PC-9 (cell line): ENCODE results near the gene PCDHGB1. TPM values are rescaled to one million over a fixed set of nuclear protein-coding genes. Genes with fewer than 3 reads are reported as not detected.
"Not testable (repeated sequence)": the region's sequence is repeated elsewhere in the genome, so short reads cannot be mapped to it uniquely, and the experiment has no call there.

Source experiments
- BruUV-seq: library from RNA; stranded (reverse); fragments of 400-500 nt; replicated peaks from 2 replicates; lab custom pipeline; 2021; lab: Mats Ljungman, UMichigan
- CTCF ChIA-PET: fragments of 300-600 bp; sonication (Branson Sonifier 250); formaldehyde crosslinking; loops from one replicate; lab custom pipeline; 2022; ENCODE audit warnings: antibody characterized with exemption; lab: Charles Lee
- POLR2A ChIA-PET: fragments of 300-600 bp; sonication (Branson Sonifier 250); formaldehyde crosslinking; loops from one replicate; lab custom pipeline; 2022; ENCODE audit warnings: antibody characterized with exemption; ENCODE audit not compliant: unreplicated experiment; lab: Charles Lee
- DNase-seq, 2 experiments: peaks; one replicate each; pipeline versions ENCODE4 v3.0.0 to v3.0.0-alpha.2; 2015 to 2022; ENCODE audit warnings: mixed read lengths in 1 of 2
- H2AFZ ChIP-seq: fragments of 200-600 bp; sonication (generic); 2 replicates; pipeline ENCODE4 v1.8.1; 2017; ENCODE audit warnings: antibody characterized with exemption
- H3F3A ChIP-seq: fragments of 200-600 bp; sonication (generic); 2 replicates; pipeline ENCODE4 v1.8.1; 2017; ENCODE audit warnings: antibody characterized with exemption, mild to moderate bottlenecking, low read depth; ENCODE audit not compliant: insufficient read depth
- H3K27ac ChIP-seq: fragments of 200-600 bp; sonication (generic); 2 replicates; pipeline ENCODE4 v1.6.1; 2016; ENCODE audit warnings: mixed run types
- H3K27me3 ChIP-seq: fragments of 200-600 bp; sonication (generic); 2 replicates; pipeline ENCODE4 v1.6.1; 2016; ENCODE audit warnings: low read depth, mixed run types; ENCODE audit not compliant: insufficient read depth
- H3K36me3 ChIP-seq: fragments of 200-600 bp; sonication (generic); 2 replicates; pipeline ENCODE4 v1.6.1; 2016; ENCODE audit warnings: low read depth, mixed run types
- H3K4me1 ChIP-seq: fragments of 200-600 bp; sonication (generic); replicated peaks from 2 replicates; pipeline ENCODE4 v1.6.1; 2016; ENCODE audit warnings: mixed run types; ENCODE audit not compliant: insufficient read depth
- H3K4me2 ChIP-seq: fragments of 200-600 bp; sonication (generic); 2 replicates; pipeline ENCODE4 v1.6.1; 2017; ENCODE audit warnings: mixed run types
- H3K4me3 ChIP-seq: fragments of 200-600 bp; sonication (generic); 2 replicates; pipeline ENCODE4 v1.6.1; 2016; ENCODE audit warnings: mixed run types
- H3K79me2 ChIP-seq: fragments of 200-600 bp; sonication (generic); 2 replicates; pipeline ENCODE4 v1.6.1; 2017; ENCODE audit warnings: low read depth, mixed run types
- H3K9me2 ChIP-seq: fragments of 200-600 bp; sonication (generic); 2 replicates; pipeline ENCODE4 v1.8.1; 2017; ENCODE audit warnings: mild to moderate bottlenecking; ENCODE audit not compliant: insufficient read depth
- H3K9me3 ChIP-seq: fragments of 200-600 bp; sonication (generic); 2 replicates; pipeline ENCODE4 v1.8.1; 2016; ENCODE audit warnings: low read depth; ENCODE audit not compliant: insufficient read depth
- H4K20me1 ChIP-seq: fragments of 200-600 bp; sonication (generic); 2 replicates; pipeline ENCODE4 v1.8.1; 2017; ENCODE audit not compliant: insufficient read depth
- CTCF ChIP-seq: fragments of 200-600 bp; sonication (generic); conservative IDR thresholded peaks from 2 replicates; pipeline ENCODE4 v1.6.1; 2017; ENCODE audit warnings: mixed run types, antibody characterized with exemption, mild to moderate bottlenecking, moderate library complexity
- EZH2 ChIP-seq: fragments of 200-600 bp; sonication (generic); IDR thresholded peaks from 2 replicates; pipeline ENCODE4 v1.8.0; 2017; ENCODE audit warnings: antibody characterized with exemption, low read depth
- intact Hi-C: fragments of 100-400 bp; cut with micrococcal nuclease; formaldehyde crosslinking; loops from one replicate; pipeline ENCODE4 v1.10.0; 2022; ENCODE audit not compliant: unreplicated experiment
- total RNA-seq: library from RNA; stranded (reverse); gene quantifications from 2 replicates; pipeline ENCODE4 v1.2.3, GENCODE V29; 2021

The PCDHGB1 gene
- total RNA-seq, 1 experiment from 2014 or later = not detected

- Histone ChIP-seq H3K79me2 (no peaks in the 10 kb centered on the region), H2AFZ (no peak within 1 kb of the TSS; the same call in 1 of the 2 replicates), H3K4me3 (no peak within 1 kb of the TSS), H3K9me3 (peaks cover 4% of the 10 kb centered on the region; the same call in 1 of the 2 replicates), H3K27ac (no peak within 1 kb of the TSS), H3K9me2 (no peaks in the 10 kb centered on the region), H4K20me1 (no peaks in the 10 kb centered on the region), H3K4me2 (no peak within 1 kb of the TSS), H3F3A (no peaks in the 10 kb centered on the region), H3K4me1 (0 out of 2 replicates have a peak, but pooled peaks cover 5% of the 10 kb centered on the region), H3K27me3 (no peaks in the 10 kb centered on the region), H3K36me3 (no peaks in the 10 kb centered on the region)
- ChIA-PET POLR2A (interaction anchor here (0.7 kb wide), 1 partner anchor 74 kb away, joined by 3 read pairs; the partner anchor contains the start of gene PCDHGA10), CTCF (interaction anchor here (0.6 kb wide), 1 partner anchor 183 kb away, joined by 3 read pairs; no protein-coding TSS in a partner anchor)
- TF ChIP-seq EZH2 (no peak), CTCF (peak; percentile 58)
- peak in 1 of 2 experiments; percentile 19 for DNase-seq
- intact Hi-C loops = no loop called here
- no TSS peak for BruUV-seq
These were observed 11.2 kb upstream of the PCDHGB1 start, which contains the start of gene PCDHGA2 for GRCh38 chr5:141338538-141339306. TSS of gene PCDHGA2 (plus strand) at chr5:141338760.

- H3K4me2 ChIP-seq, DNase-seq, H3K27ac ChIP-seq, H3K36me3 ChIP-seq, H3K9me3 ChIP-seq, H3K4me3 ChIP-seq, POLR2A ChIA-PET, BruUV-seq, H2AFZ ChIP-seq, H4K20me1 ChIP-seq, intact Hi-C loops, H3K9me2 ChIP-seq, H3K27me3 ChIP-seq, H3K4me1 ChIP-seq, H3F3A ChIP-seq, H3K79me2 ChIP-seq: not testable (repeated sequence)
- CTCF ChIA-PET = interaction anchor here (0.6 kb wide), 1 partner anchor 10 kb away, joined by 4 read pairs; the partner anchor contains the start of gene PCDHGA1
These were observed 9.0 kb upstream of the PCDHGB1 start for GRCh38 chr5:141340781-141341354.

- TF ChIP-seq EZH2 (no peak), CTCF (no peak)
- no peak overlapping the region for H3K4me2 ChIP-seq
- no peak overlapping the region for H2AFZ ChIP-seq
- H3K4me1 ChIP-seq = no peaks in the 10 kb centered on the region
- intact Hi-C loops = no loop called here
- H3K79me2 ChIP-seq = no peaks in the 10 kb centered on the region
- ChIA-PET POLR2A (no interaction called here), CTCF (no interaction called here)
- no peak overlapping the region for H3K27ac ChIP-seq
- H4K20me1 ChIP-seq = no peaks in the 10 kb centered on the region
- no peak overlapping the region for H3K4me3 ChIP-seq
- H3K9me3 ChIP-seq = peaks cover 4% of the 10 kb centered on the region; the same call in 1 of the 2 replicates
- H3F3A ChIP-seq = no peaks in the 10 kb centered on the region
- H3K36me3 ChIP-seq = no peaks in the 10 kb centered on the region
- no peaks in the 10 kb centered on the region for H3K27me3 ChIP-seq
- no peaks in the 10 kb centered on the region for H3K9me2 ChIP-seq
- no TSS peak for BruUV-seq
- DNase-seq = no peak
These were observed 7.1 kb upstream of the PCDHGB1 start for GRCh38 chr5:141342773-141343172.
